22Rv1 (cell line): Measurements from ENCODE around the gene PHACTR4.

Experiments
- CTCF ChIP-seq: fragments of 450-650 bp; IDR thresholded peaks from 2 replicates; pipeline ENCODE4 v1.5.1; 2017; ENCODE audit warnings: mild to moderate bottlenecking
- ZFX ChIP-seq: fragments of 450-650 bp; IDR thresholded peaks from 2 replicates; pipeline ENCODE4 v1.6.1; 2017; ENCODE audit warnings: antibody characterized with exemption, borderline replicate concordance

GRCh38 chr1:28503117-28503516, 133.6 kb downstream of the PHACTR4 start:
- TF ChIP-seq CTCF (no peak), ZFX (no peak)
